OCI-LY3 (cell line): Measurements from ENCODE around the gene SDC1.
"Not testable (repeated sequence)": the region's sequence is repeated elsewhere in the genome, so short reads cannot be mapped to it uniquely, and the experiment has no call there.

Experiments used
- H2AFZ ChIP-seq: fragments of 200-600, 300-600 bp; shearing (Covaris generic); 2 replicates; pipeline ENCODE4 v1.6.0; 2014; ENCODE audit warnings: antibody characterized with exemption, low read depth, low read length
- H3K27ac ChIP-seq: fragments of 200-600, 300-600 bp; sonication (generic); 2 replicates; pipeline ENCODE4 v1.5.1; 2014; ENCODE audit warnings: mild to moderate bottlenecking, low read length, moderate library complexity, mixed read lengths
- H3K27me3 ChIP-seq: fragments of 200-600, 300-600 bp; sonication (generic); 2 replicates; pipeline ENCODE4 v1.6.1; 2014; ENCODE audit warnings: low read depth, low read length, mixed read lengths
- H3K36me3 ChIP-seq: fragments of 200-600, 300-600 bp; sonication (generic); replicated peaks from 2 replicates; pipeline ENCODE3; 2014; ENCODE audit warnings: low read depth, low read length, mixed read lengths
- H3K4me1 ChIP-seq: fragments of 300-600, 200-600 bp; sonication (generic); 2 replicates; pipeline ENCODE4 v1.6.1; 2014; ENCODE audit warnings: low read length, mixed read lengths
- H3K4me2 ChIP-seq: fragments of 200-600, 300-600 bp; sonication (generic); 2 replicates; pipeline ENCODE4 v1.6.1; 2014; ENCODE audit warnings: low read length, mixed read lengths
- H3K4me3 ChIP-seq: fragments of 300-600, 200-600 bp; sonication (generic); 2 replicates; pipeline ENCODE4 v1.5.1; 2014; ENCODE audit warnings: antibody characterized with exemption, mild to moderate bottlenecking, low read length, moderate library complexity
- H3K79me2 ChIP-seq: fragments of 300-600, 200-600 bp; shearing (Covaris generic); 2 replicates; pipeline ENCODE4 v1.6.1; 2014; ENCODE audit warnings: mild to moderate bottlenecking, low read length, mixed read lengths
- H3K9ac ChIP-seq: fragments of 300-600, 200-600 bp; shearing (Covaris generic); 2 replicates; pipeline ENCODE4 v1.6.0; 2014; ENCODE audit warnings: mild to moderate bottlenecking, low read length, moderate library complexity
- H3K9me3 ChIP-seq: fragments of 200-600, 300-600 bp; shearing (Covaris generic); 2 replicates; pipeline ENCODE4 v1.6.1; 2014; ENCODE audit warnings: low read length, mixed read lengths; ENCODE audit not compliant: insufficient read depth
- H4K20me1 ChIP-seq: fragments of 200-600, 300-600 bp; sonication (generic); 2 replicates; pipeline ENCODE4 v1.6.1; 2016; ENCODE audit warnings: low read length, mixed read lengths; ENCODE audit not compliant: insufficient read depth
- EZH2phosphoT487 ChIP-seq: fragments of 200-600 bp; shearing (Covaris generic); IDR thresholded peaks from 2 replicates; pipeline ENCODE4 v1.6.1; 2018; ENCODE audit warnings: antibody characterized with exemption, mixed run types, low read depth
- TF ChIP-seq, protein P1 (sequence below): fragments of 200-600, 300-600 bp; sonication (generic); IDR thresholded peaks from 2 replicates; pipeline ENCODE4 v1.5.1; 2014; ENCODE audit warnings: antibody characterized with exemption, low read length, low read depth

Gene SDC1

DNA sequence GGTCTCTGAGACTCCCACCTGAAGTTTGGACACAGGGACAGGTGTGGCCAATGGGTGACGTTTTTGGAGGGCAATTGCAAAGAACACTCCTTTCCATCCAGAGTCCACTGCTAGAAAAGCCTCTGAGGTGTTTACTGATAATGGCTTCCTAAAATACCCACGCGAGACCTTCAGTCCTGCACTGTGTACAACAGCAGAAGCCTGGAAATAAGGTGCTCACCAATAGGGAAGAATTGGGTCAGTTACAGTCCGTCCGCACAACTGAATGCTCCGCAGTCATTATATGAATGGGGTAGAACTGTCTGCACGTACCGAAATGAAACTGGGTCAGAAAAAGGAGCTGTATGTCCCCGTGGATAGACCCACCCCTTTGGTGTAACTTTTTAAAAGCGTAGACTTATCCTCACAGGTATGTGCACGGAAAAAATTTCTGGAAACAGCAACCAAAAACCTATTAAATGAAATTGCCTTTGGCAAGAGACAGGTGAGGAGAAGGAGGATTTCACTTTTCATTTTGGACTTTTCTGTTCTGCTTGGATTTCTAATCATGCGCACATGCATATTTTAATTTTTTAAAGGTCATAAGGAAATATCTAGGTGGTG, 29.4 kb downstream of the SDC1 start:
- no peak for TF ChIP-seq EZH2phosphoT487
- TF ChIP-seq, protein P1, sequence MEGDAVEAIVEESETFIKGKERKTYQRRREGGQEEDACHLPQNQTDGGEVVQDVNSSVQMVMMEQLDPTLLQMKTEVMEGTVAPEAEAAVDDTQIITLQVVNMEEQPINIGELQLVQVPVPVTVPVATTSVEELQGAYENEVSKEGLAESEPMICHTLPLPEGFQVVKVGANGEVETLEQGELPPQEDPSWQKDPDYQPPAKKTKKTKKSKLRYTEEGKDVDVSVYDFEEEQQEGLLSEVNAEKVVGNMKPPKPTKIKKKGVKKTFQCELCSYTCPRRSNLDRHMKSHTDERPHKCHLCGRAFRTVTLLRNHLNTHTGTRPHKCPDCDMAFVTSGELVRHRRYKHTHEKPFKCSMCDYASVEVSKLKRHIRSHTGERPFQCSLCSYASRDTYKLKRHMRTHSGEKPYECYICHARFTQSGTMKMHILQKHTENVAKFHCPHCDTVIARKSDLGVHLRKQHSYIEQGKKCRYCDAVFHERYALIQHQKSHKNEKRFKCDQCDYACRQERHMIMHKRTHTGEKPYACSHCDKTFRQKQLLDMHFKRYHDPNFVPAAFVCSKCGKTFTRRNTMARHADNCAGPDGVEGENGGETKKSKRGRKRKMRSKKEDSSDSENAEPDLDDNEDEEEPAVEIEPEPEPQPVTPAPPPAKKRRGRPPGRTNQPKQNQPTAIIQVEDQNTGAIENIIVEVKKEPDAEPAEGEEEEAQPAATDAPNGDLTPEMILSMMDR: no peak
- Histone ChIP-seq H3K27me3 (no peaks in the 10 kb centered on the region), H4K20me1 (no peaks in the 10 kb centered on the region), H3K9ac (no peak overlapping the region), H2AFZ (no peak overlapping the region), H3K4me1 (no peaks in the 10 kb centered on the region), H3K79me2 (no peaks in the 10 kb centered on the region), H3K4me2 (no peak overlapping the region), H3K27ac (no peak overlapping the region), H3K36me3 (no peaks in the 10 kb centered on the region), H3K9me3 (no peaks in the 10 kb centered on the region), H3K4me3 (no peak overlapping the region)

GRCh38 chr2:20195016-20195411, 29.9 kb downstream of the SDC1 start:
- H3K4me2 ChIP-seq, H3K79me2 ChIP-seq, H3K9ac ChIP-seq: not testable (repeated sequence)

DNA sequence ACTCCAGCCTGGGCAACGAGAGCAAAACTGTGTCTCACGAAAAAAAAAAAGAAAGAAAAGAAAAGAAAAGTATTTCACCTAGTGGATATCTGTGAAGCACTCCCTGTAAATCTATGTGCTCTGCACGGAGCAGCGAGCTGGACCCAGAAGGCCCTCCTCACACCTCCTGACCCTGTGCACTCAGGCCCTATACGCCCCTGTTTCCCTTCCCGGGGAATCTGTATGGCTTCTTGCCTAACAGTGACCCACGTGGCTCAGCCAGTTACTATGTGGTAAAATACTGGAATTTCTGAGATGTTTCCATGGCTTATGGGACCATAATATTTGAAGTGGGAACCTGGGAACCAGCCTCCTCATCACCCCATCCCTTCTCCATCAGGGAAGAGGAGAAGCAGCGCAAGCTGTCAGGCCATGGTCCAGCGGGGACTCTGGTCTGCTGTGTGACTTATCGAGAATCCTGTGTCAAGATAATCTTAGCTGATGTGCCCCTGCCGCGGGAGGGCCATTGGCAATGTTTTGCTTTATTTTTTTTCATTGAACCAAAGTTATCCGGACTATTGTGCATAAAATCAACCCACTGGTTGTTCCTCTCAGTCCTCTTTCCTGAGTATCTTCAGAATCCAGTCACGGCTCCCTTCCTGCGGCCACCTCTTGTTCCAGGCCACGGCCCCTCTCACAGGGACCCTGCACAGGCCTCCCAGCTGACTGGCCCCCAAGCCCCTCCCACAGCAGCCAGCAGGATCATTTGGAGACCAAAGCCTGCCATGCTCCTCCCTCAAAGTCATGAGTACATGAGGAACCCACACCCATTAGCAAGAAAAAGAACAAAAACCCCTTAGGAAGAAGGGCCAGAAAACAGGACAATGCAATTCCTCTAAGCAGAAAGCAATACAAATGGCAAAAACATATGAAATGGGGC, 30.6 kb downstream of the SDC1 start:
- Histone ChIP-seq H3K9me3 (no peaks in the 10 kb centered on the region), H4K20me1 (no peaks in the 10 kb centered on the region), H3K4me2 (no peak overlapping the region), H2AFZ (no peak overlapping the region), H3K9ac (no peak overlapping the region), H3K27me3 (no peaks in the 10 kb centered on the region), H3K4me3 (no peak overlapping the region), H3K4me1 (no peaks in the 10 kb centered on the region), H3K36me3 (no peaks in the 10 kb centered on the region), H3K27ac (no peak overlapping the region), H3K79me2 (no peaks in the 10 kb centered on the region)
- no peak for TF ChIP-seq EZH2phosphoT487
- TF ChIP-seq, protein P1: no peak

More at GRCh38 chr2:20195016-20195411, 29.9 kb downstream of the SDC1 start:
- H4K20me1 ChIP-seq, H3K4me1 ChIP-seq, H3K36me3 ChIP-seq, H3K9me3 ChIP-seq, H3K27me3 ChIP-seq, H3K27ac ChIP-seq, H2AFZ ChIP-seq, H3K4me3 ChIP-seq: not testable (repeated sequence)

DNA sequence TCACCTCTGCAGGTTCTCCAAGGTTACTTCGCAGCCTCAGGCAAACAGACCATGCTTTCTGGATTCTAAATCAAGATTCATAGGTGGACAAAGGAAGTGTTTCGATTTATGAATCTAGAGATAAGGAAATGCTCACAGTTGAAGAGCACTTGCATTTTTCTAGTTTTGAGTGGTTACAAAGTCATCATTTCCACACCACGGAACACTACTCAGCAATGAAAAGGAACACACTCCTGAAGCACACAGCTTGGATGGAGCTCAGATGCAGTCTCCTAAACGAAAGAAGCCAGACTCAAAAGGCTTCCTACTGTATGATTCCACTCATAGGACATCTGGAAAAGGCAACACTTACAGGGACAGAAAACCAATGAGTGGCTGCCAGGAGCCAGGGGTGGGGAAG, 31.7 kb downstream of the SDC1 start:
- Histone ChIP-seq H3K36me3 (no peaks in the 10 kb centered on the region), H3K4me1 (no peaks in the 10 kb centered on the region), H4K20me1 (no peaks in the 10 kb centered on the region), H3K4me3 (no peak overlapping the region), H3K27ac (no peak overlapping the region), H2AFZ (no peak overlapping the region), H3K9ac (no peak overlapping the region), H3K9me3 (no peaks in the 10 kb centered on the region), H3K79me2 (no peaks in the 10 kb centered on the region), H3K27me3 (no peaks in the 10 kb centered on the region), H3K4me2 (no peak overlapping the region)
- TF ChIP-seq EZH2phosphoT487: no peak

DNA sequence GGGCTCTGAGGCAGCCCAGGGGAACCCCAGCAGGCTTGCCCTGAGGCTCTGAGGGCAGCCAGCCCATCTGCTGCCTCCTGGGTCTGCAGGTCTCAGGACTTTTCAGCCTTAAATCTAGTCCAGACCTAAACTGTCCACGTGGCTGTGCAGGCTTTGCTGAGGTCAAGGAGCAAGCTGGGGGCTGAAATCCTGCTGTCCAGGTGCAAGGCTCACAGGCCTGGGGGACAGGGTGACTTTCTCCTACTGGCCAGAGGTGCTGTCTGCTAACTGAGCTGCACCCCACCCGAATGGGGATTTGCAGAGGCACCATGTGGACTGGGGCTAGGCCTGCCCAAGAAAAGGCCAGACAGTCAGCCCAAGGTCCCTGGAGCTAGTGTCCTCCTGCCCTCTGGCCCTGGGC, 32.1 kb downstream of the SDC1 start:
- Histone ChIP-seq H3K36me3 (no peaks in the 10 kb centered on the region), H3K9me3 (no peaks in the 10 kb centered on the region), H3K9ac (no peak overlapping the region), H3K4me1 (no peaks in the 10 kb centered on the region), H3K27ac (no peak overlapping the region), H4K20me1 (no peaks in the 10 kb centered on the region), H3K4me3 (no peak overlapping the region), H3K4me2 (no peak overlapping the region), H2AFZ (no peak overlapping the region), H3K79me2 (no peaks in the 10 kb centered on the region), H3K27me3 (no peaks in the 10 kb centered on the region)
- TF ChIP-seq EZH2phosphoT487: no peak
- TF ChIP-seq, protein P1: no peak
